Osteoblast (primary cell): Measurements from ENCODE around the gene GNG14. TPM values are rescaled to one million over a fixed set of nuclear protein-coding genes. Genes with fewer than 3 reads are reported as not detected.

ENCODE experiments used
- DNase-seq: peaks from one replicate; pipeline ENCODE4 v3.0.0; 2011; ENCODE audit warnings: low spot score, mixed read lengths; ENCODE audit not compliant: insufficient read length; ENCODE audit errors: missing footprints
- H2AFZ ChIP-seq: 2 replicates; pipeline ENCODE4 v1.6.0; 2011; ENCODE audit warnings: mild to moderate bottlenecking, low read length
- H3K27ac ChIP-seq: 2 replicates; pipeline ENCODE4 v1.5.1; 2011; ENCODE audit warnings: mild to moderate bottlenecking, low read depth, low read length, moderate library complexity
- H3K27me3 ChIP-seq: 2 replicates; pipeline ENCODE4 v1.6.0; 2012; ENCODE audit warnings: mild to moderate bottlenecking, control low read depth, inconsistent platforms, low read length, moderate library complexity; ENCODE audit not compliant: insufficient read depth
- H3K36me3 ChIP-seq: 2 replicates; pipeline ENCODE4 v1.5.1; 2011; ENCODE audit warnings: mild to moderate bottlenecking, low read length, control low read depth, moderate library complexity; ENCODE audit not compliant: insufficient read depth
- H3K4me1 ChIP-seq: 2 replicates; pipeline ENCODE4 v1.5.1; 2011; ENCODE audit warnings: mild to moderate bottlenecking, low read length, control low read depth, moderate library complexity; ENCODE audit not compliant: insufficient read depth
- H3K4me2 ChIP-seq: 2 replicates; pipeline ENCODE4 v1.6.0; 2011; ENCODE audit warnings: mild to moderate bottlenecking, low read length; ENCODE audit not compliant: insufficient read depth
- H3K4me3 ChIP-seq: fragments of 200-600 bp; sonication (generic); 3 replicates; pipeline ENCODE4 v1.5.1; 2012; ENCODE audit warnings: mild to moderate bottlenecking, low read length, inconsistent platforms; ENCODE audit not compliant: insufficient read depth
- H3K79me2 ChIP-seq: 2 replicates; pipeline ENCODE4 v1.6.0; 2012; ENCODE audit warnings: mild to moderate bottlenecking, low read length, control low read depth, inconsistent platforms; ENCODE audit not compliant: insufficient read depth
- H3K9me3 ChIP-seq: 2 replicates; pipeline ENCODE4 v1.5.1; 2011; ENCODE audit warnings: low read depth, low read length, control low read depth
- H4K20me1 ChIP-seq: 2 replicates; pipeline ENCODE4 v1.6.0; 2012; ENCODE audit warnings: mild to moderate bottlenecking, low read length, control low read depth; ENCODE audit not compliant: insufficient read depth
- small RNA-seq: library from RNA; depleted of rRNA; stranded (forward); fragments of <200 nt; gene quantifications from one replicate; pipeline ENCODE3, GENCODE V24; 2012
- total RNA-seq: library from RNA; depleted of rRNA; stranded (reverse); fragments of >200 nt; gene quantifications from 2 replicates; pipeline ENCODE4 v1.2.3, GENCODE V29; 2012
- TF ChIP-seq, protein P1 (sequence below): IDR thresholded peaks from 2 replicates; pipeline ENCODE4 v1.5.1; 2011; ENCODE audit warnings: mild to moderate bottlenecking, low read depth, low read length, moderate library complexity; ENCODE audit errors: extremely low read depth

Gene GNG14
- total RNA-seq, 1 donor, result not detected

DNA sequence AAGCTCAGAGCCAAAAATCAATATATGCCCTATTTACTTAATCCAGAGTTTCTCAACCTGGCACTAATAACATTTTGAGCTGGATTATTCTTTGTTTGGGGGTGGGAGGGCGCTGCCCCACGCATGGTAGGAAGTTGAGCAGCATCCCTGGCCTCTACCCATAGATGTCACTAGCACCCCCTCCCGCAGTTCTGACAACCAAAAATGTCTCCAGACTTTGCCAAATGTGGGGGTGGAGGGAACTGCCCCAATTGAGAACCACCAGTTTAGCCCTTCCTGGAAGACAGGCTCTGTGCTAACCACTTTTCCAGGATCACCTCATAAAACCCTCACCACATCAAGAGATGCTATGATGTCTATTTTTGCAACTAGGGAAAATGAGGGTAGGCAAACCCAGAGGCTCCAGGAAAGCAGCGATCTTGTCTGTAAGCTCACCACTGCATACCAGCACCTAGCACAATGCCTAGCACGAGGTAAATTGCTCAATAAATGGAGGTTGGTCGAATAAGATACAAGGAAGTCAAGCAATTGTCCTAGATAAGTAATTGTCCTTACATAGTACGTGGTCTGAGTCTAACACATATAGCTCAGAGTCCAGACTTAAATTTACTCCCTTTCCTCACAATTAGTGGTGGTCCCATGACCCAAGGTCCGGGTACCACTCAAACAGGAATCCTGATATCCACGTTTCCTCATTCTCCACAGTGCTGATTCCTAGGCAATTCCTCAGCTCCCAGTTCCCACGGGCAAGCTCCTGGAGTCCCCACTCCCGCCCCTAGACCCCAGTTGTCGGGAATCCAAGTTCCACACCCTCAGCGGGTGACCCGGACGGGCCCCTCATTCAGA is 45.8 kb downstream of the GNG14 start:
- TF ChIP-seq, protein P1, sequence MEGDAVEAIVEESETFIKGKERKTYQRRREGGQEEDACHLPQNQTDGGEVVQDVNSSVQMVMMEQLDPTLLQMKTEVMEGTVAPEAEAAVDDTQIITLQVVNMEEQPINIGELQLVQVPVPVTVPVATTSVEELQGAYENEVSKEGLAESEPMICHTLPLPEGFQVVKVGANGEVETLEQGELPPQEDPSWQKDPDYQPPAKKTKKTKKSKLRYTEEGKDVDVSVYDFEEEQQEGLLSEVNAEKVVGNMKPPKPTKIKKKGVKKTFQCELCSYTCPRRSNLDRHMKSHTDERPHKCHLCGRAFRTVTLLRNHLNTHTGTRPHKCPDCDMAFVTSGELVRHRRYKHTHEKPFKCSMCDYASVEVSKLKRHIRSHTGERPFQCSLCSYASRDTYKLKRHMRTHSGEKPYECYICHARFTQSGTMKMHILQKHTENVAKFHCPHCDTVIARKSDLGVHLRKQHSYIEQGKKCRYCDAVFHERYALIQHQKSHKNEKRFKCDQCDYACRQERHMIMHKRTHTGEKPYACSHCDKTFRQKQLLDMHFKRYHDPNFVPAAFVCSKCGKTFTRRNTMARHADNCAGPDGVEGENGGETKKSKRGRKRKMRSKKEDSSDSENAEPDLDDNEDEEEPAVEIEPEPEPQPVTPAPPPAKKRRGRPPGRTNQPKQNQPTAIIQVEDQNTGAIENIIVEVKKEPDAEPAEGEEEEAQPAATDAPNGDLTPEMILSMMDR, result peak; percentile 53
- Histone ChIP-seq H3K4me1 (peaks cover 33% of the 10 kb centered on the region), H3K4me3 (peak overlapping the region; percentile 81), H3K9me3 (no peaks in the 10 kb centered on the region), H3K4me2 (peak overlapping the region; percentile 94), H3K79me2 (peaks cover 67% of the 10 kb centered on the region), H3K27me3 (no peaks in the 10 kb centered on the region), H2AFZ (no peak overlapping the region), H3K27ac (peak overlapping the region; percentile 87), H3K36me3 (peaks cover 30% of the 10 kb centered on the region), H4K20me1 (peaks cover 38% of the 10 kb centered on the region)
- DNase-seq, result peak; percentile 98

DNA sequence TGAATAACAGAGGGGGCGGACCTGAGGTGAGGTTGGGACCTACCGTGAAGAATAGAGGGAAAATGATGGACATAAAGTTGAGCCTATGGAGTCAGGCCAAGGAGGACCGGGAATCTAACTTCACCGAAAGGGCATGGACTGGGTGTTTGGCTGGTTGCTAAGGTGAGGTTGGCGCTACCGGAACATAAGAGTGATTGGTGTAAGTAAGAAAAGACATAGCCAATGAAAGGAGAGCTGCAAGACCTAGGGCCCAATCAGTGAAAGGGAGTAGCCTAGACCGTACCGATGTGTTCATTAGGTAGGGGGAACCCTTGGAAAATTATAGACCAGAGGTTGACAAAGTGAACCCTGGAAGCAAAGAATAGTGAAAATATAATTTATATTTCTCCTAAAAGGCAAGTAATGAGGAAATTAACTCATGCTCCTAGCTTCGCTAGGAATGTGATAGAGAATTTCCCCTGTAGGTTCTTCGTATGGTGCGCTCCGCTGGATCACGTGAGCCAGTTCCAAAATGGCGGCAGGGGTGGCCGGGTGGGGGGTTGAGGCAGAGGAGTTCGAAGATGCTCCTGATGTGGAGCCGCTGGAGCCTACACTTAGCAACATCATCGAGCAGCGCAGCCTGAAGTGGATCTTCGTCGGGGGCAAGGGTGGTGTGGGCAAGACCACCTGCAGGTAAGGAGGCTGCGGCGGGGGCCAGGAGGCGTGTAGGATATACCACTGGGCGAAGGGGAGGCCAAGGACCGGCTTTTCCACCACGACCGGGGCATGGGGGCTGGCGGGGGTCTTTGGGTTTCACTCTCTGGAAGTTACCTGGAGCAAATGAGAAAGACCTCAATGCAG is 49.4 kb downstream of the GNG14 start, which contains the start of gene GET3:
GET3 (plus strand) TSS at position 503 of the 840 bp plus-strand sequence; CDS start at position 512, 9 bp downstream.
- Histone ChIP-seq H3K4me2 (peak within 1 kb of the TSS; percentile 91), H3K27me3 (no peaks in the 10 kb centered on the region), H3K36me3 (peaks cover 10% of the 10 kb centered on the region), H3K4me3 (peak within 1 kb of the TSS; percentile 97), H3K79me2 (peaks cover 46% of the 10 kb centered on the region), H2AFZ (peak within 1 kb of the TSS; percentile 97), H3K9me3 (no peaks in the 10 kb centered on the region), H4K20me1 (peaks cover 16% of the 10 kb centered on the region), H3K4me1 (peaks cover 28% of the 10 kb centered on the region), H3K27ac (peak within 1 kb of the TSS; percentile 100)
- DNase-seq, result peak; percentile 100
- TF ChIP-seq, protein P1, result no peak

DNA sequence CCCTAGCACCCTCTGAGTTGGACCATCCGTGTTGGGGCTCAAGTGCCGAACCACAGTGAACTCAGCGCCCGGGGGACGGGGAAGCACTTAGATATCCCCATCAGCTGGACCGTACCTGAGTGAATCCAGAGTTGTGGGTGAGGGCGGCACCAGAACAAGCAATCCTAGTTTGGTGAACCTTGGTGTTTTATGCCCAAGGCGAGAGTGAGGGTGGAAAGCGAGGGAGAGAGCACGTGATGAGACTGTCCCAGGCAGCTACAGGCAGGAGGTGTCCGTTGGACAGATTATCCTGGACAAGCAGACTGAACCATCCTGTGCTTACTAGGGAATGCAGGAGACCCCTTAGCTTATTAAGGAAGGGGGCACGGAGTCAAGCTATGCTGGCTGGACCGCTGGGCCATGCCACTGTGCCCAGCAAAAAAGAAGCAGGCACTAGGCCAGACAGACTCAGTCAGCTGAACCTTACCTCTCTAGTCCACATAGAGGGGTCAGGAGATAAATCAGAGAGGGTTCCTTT is 50.1 kb downstream of the GNG14 start:
- peaks cover 10% of the 10 kb centered on the region for H4K20me1 ChIP-seq
- peaks cover 10% of the 10 kb centered on the region for H3K36me3 ChIP-seq
- H3K27ac ChIP-seq, result peak overlapping the region; percentile 100
- H3K4me2 ChIP-seq, result peak overlapping the region; percentile 91
- DNase-seq, result peak; percentile 68
- H3K27me3 ChIP-seq, result no peaks in the 10 kb centered on the region
- peaks cover 25% of the 10 kb centered on the region for H3K4me1 ChIP-seq
- peak overlapping the region; percentile 97 for H2AFZ ChIP-seq
- peak overlapping the region; percentile 97 for H3K4me3 ChIP-seq
- H3K79me2 ChIP-seq, result peaks cover 39% of the 10 kb centered on the region
- H3K9me3 ChIP-seq, result no peaks in the 10 kb centered on the region
- TF ChIP-seq, protein P1, result no peak

Small RNAs within 50 kb of the gene (small RNA-seq; reads per million reads assigned to genes)
- gene SNORD41, result 6.0 reads per million, percentile 88 among the genes with 10 or more reads in this experiment

Other genes starting within 250 kb of the GNG14 start
- 2.5 and 2.7 TPM in 2 replicates for gene ZNF443, start 247.0 kb upstream of the GNG14 start, total RNA-seq
- gene ZNF709, start 203.2 kb upstream of the GNG14 start, total RNA-seq, result 5.0 and 5.1 TPM in 2 replicates
- gene ZNF564, start 136.5 kb upstream of the GNG14 start, total RNA-seq, result 7.4 and 9.0 TPM in 2 replicates
- 8.7 and 10.6 TPM in 2 replicates for gene ZNF490, start 77.2 kb upstream of the GNG14 start, total RNA-seq
- gene ZNF791, start 77.1 kb upstream of the GNG14 start, total RNA-seq, result 16.5 and 16.6 TPM in 2 replicates
- gene MAN2B1, start 21.3 kb upstream of the GNG14 start, total RNA-seq, result 35.8 and 43.0 TPM in 2 replicates
- 5.0 and 8.0 TPM in 2 replicates for gene WDR83, start 21.2 kb upstream of the GNG14 start, total RNA-seq
- gene DHPS, start 6.1 kb upstream of the GNG14 start, total RNA-seq, result 50.4 and 52.5 TPM in 2 replicates
- gene FBXW9, start 8.6 kb downstream of the GNG14 start, total RNA-seq, result 17.1 and 18.5 TPM in 2 replicates
- gene TNPO2, start 35.9 kb downstream of the GNG14 start, total RNA-seq, result 36.6 and 39.8 TPM in 2 replicates
- 123 and 136 TPM in 2 replicates for gene TRIR, start 46.7 kb downstream of the GNG14 start, total RNA-seq
- 99.5 and 104 TPM in 2 replicates for gene GET3, start 49.5 kb downstream of the GNG14 start, total RNA-seq
- not detected in 2 replicates for gene BEST2, start 63.8 kb downstream of the GNG14 start, total RNA-seq
- gene HOOK2, start 87.6 kb downstream of the GNG14 start, total RNA-seq, result 16.8 and 21.7 TPM in 2 replicates
- gene JUNB, start 103.5 kb downstream of the GNG14 start, total RNA-seq, result 85.5 and 93.0 TPM in 2 replicates
- 155 and 156 TPM in 2 replicates for gene PRDX2, start 113.8 kb downstream of the GNG14 start, total RNA-seq
- 0.29 TPM in 1 of 2 replicates, not detected in the other for gene THSD8, start 114.1 kb downstream of the GNG14 start, total RNA-seq
- gene RNASEH2A, start 118.6 kb downstream of the GNG14 start, total RNA-seq, result 7.6 and 8.3 TPM in 2 replicates
- not detected in 2 replicates for gene RTBDN, start 146.6 kb downstream of the GNG14 start, total RNA-seq
- 0.29 and 0.72 TPM in 2 replicates for gene MAST1, start 150.5 kb downstream of the GNG14 start, total RNA-seq
- 48.1 and 61.0 TPM in 2 replicates for gene DNASE2, start 193.5 kb downstream of the GNG14 start, total RNA-seq
- gene KLF1, start 199.2 kb downstream of the GNG14 start, total RNA-seq, result not detected in 2 replicates
- gene GCDH, start 203.2 kb downstream of the GNG14 start, total RNA-seq, result 23.0 and 31.1 TPM in 2 replicates
- gene SYCE2, start 231.3 kb downstream of the GNG14 start, total RNA-seq, result 0.29 TPM in 1 of 2 replicates, not detected in the other
- gene FARSA, start 245.7 kb downstream of the GNG14 start, total RNA-seq, result 41.0 and 47.8 TPM in 2 replicates